GM23338 (cell line): ENCODE data around the gene AQP10. TPM values are rescaled to one million over a fixed set of nuclear protein-coding genes. Genes with fewer than 3 reads are reported as not detected.

Experiments
- ATAC-seq: fragments of 200-7000 bp; cut with Tn5 transposase; 3 replicates; pipeline ENCODE4 v1.9.1; 2020
- DNase-seq: peaks from one replicate; pipeline ENCODE4 v3.0.0-alpha.2; 2015; ENCODE audit warnings: low spot score
- H2AFZ ChIP-seq: fragments of 200-600 bp; sonication (generic); 2 replicates; pipeline ENCODE4 v1.8.0; 2016; ENCODE audit warnings: antibody characterized with exemption, mild to moderate bottlenecking, moderate library complexity
- H3F3A ChIP-seq: fragments of 200-600 bp; sonication (generic); replicated peaks from 2 replicates; pipeline ENCODE4 v1.8.0; 2017; ENCODE audit warnings: antibody characterized with exemption, mixed run types, low read depth
- H3K27ac ChIP-seq: fragments of 200-600 bp; sonication (generic); 2 replicates; pipeline ENCODE4 v1.6.1; 2016; ENCODE audit warnings: low read depth
- H3K27me3 ChIP-seq: fragments of 200-600 bp; sonication (generic); 2 replicates; pipeline ENCODE4 v1.8.0; 2016; ENCODE audit warnings: mild to moderate bottlenecking, mixed run types, moderate library complexity; ENCODE audit not compliant: insufficient read depth
- H3K36me3 ChIP-seq: fragments of 200-600 bp; sonication (generic); 2 replicates; pipeline ENCODE4 v1.8.0; 2016; ENCODE audit warnings: mild to moderate bottlenecking; ENCODE audit not compliant: insufficient read depth
- H3K4me1 ChIP-seq: fragments of 200-600 bp; sonication (generic); 2 replicates; pipeline ENCODE4 v1.8.0; 2016; ENCODE audit warnings: mild to moderate bottlenecking, moderate library complexity; ENCODE audit not compliant: insufficient read depth
- H3K4me2 ChIP-seq: fragments of 200-600 bp; sonication (generic); 2 replicates; pipeline ENCODE4 v1.7.1; 2017; ENCODE audit warnings: mixed run types
- H3K4me3 ChIP-seq: fragments of 200-600 bp; sonication (generic); 2 replicates; pipeline ENCODE4 v1.6.1; 2016; ENCODE audit warnings: mixed run types
- H3K79me2 ChIP-seq: fragments of 200-600 bp; sonication (generic); replicated peaks from 2 replicates; pipeline ENCODE4 v1.8.0; 2017; ENCODE audit warnings: mild to moderate bottlenecking; ENCODE audit not compliant: insufficient read depth
- H3K9me2 ChIP-seq: fragments of 200-600 bp; sonication (generic); 2 replicates; pipeline ENCODE4 v1.8.0; 2017; ENCODE audit not compliant: insufficient read depth
- H4K20me1 ChIP-seq: fragments of 200-600 bp; sonication (generic); replicated peaks from 2 replicates; pipeline ENCODE4 v1.8.0; 2017; ENCODE audit warnings: mild to moderate bottlenecking; ENCODE audit not compliant: insufficient read depth
- H3K27ac Mint-ChIP-seq: 2 replicates; pipeline ENCODE4 v1.8.0; 2020; ENCODE audit warnings: inconsistent platforms, mild to moderate bottlenecking, moderate library complexity, mixed read lengths
- H3K27me3 Mint-ChIP-seq: 3 replicates; pipeline ENCODE4 v1.8.0; 2022; ENCODE audit warnings: low read depth, mild to moderate bottlenecking, moderate library complexity, mixed read lengths, inconsistent platforms; ENCODE audit not compliant: insufficient read depth, poor library complexity
- H3K36me3 Mint-ChIP-seq: 3 replicates; pipeline ENCODE4 v1.8.0; 2021; ENCODE audit warnings: low read depth, mild to moderate bottlenecking, inconsistent platforms, moderate library complexity, mixed read lengths
- H3K4me1 Mint-ChIP-seq: 3 replicates; pipeline ENCODE4 v1.8.0; 2020; ENCODE audit warnings: mild to moderate bottlenecking, inconsistent platforms, mixed read lengths
- H3K4me3 Mint-ChIP-seq: 3 replicates; pipeline ENCODE4 v1.8.0; 2021; ENCODE audit warnings: moderate library complexity, mild to moderate bottlenecking, inconsistent platforms, mixed read lengths
- H3K9me3 Mint-ChIP-seq: 3 replicates; pipeline ENCODE4 v1.8.0; 2020; ENCODE audit warnings: moderate library complexity, mild to moderate bottlenecking, inconsistent platforms, mixed read lengths
- CREB1 ChIP-seq: fragments of 250-450 bp; sonication (Bioruptor Pico); IDR thresholded peaks from 2 replicates; pipeline ENCODE4 v1.5.0; 2020; ENCODE audit warnings: low read depth, mild to moderate bottlenecking, moderate library complexity
- CTCF ChIP-seq, 2 experiments: fragments of 200-600 bp in 1 of 2; sonication (generic) in 1 of 2; conservative IDR thresholded peaks; 2 replicates each; pipeline versions ENCODE4 v1.5.1 to v1.6.1; 2016 to 2017; ENCODE audit warnings: antibody characterized with exemption in 2 of 2, low read depth in 2 of 2, mild to moderate bottlenecking in 2 of 2, moderate library complexity in 1 of 2
- ETS1 ChIP-seq: IDR thresholded peaks from 2 replicates; pipeline ENCODE4 v1.6.1; 2016; ENCODE audit warnings: antibody characterized with exemption
- EZH2 ChIP-seq: fragments of 200-600 bp; sonication (generic); IDR thresholded peaks from one replicate; pipeline ENCODE4 v1.8.0; 2017; ENCODE audit warnings: antibody characterized with exemption, mild to moderate bottlenecking, low read depth; ENCODE audit not compliant: unreplicated experiment
- EZH2phosphoT487 ChIP-seq: fragments of 200-600 bp; sonication (generic); IDR thresholded peaks from one replicate; pipeline ENCODE4 v1.8.1; 2018; ENCODE audit warnings: antibody characterized with exemption; ENCODE audit not compliant: unreplicated experiment
- JUNB ChIP-seq: IDR thresholded peaks from one replicate; pipeline ENCODE4 v1.6.1; 2016; ENCODE audit warnings: antibody characterized with exemption; ENCODE audit not compliant: unreplicated experiment
- NANOG ChIP-seq: IDR thresholded peaks from 2 replicates; pipeline ENCODE4 v1.6.1; 2016; ENCODE audit warnings: antibody characterized with exemption, borderline replicate concordance
- POLR2AphosphoS5 ChIP-seq: IDR thresholded peaks from 2 replicates; pipeline ENCODE4 v1.6.1; 2016; ENCODE audit warnings: antibody characterized with exemption, low read depth
- REST ChIP-seq: IDR thresholded peaks from one replicate; pipeline ENCODE4 v1.6.1; 2018; ENCODE audit warnings: antibody characterized with exemption; ENCODE audit not compliant: unreplicated experiment
- STAT1 ChIP-seq: IDR thresholded peaks from one replicate; pipeline ENCODE4 v1.6.1; 2016; ENCODE audit warnings: antibody characterized with exemption; ENCODE audit not compliant: unreplicated experiment
- ZNF331 ChIP-seq: fragments of 250-450 bp; sonication (Bioruptor Pico); IDR thresholded peaks from 2 replicates; pipeline ENCODE4 v1.5.0; 2020; ENCODE audit warnings: low read depth, mild to moderate bottlenecking, moderate library complexity
- ZNF462 ChIP-seq: fragments of 250-450 bp; sonication (Bioruptor Pico); IDR thresholded peaks from 2 replicates; pipeline ENCODE4 v1.5.0; 2020; ENCODE audit warnings: mild to moderate bottlenecking, moderate library complexity
- polyA plus RNA-seq: library from polyadenylated mRNA; unstranded; fragments of >200 nt; fragmentation: Nextera tagmentation; extraction: Ambion mirVana; gene quantifications from 2 replicates; pipeline ENCODE4 v1.2.1, GENCODE V29; 2016
- total RNA-seq: library from RNA; depleted of rRNA; stranded (reverse); fragments of >200 nt; shearing (Covaris generic); gene quantifications from 2 replicates; pipeline ENCODE4 v1.2.3, GENCODE V29; 2014

AQP10 gene
- total and polyA plus RNA-seq, 2 experiments from 2014 or later, result not detected

- Mint-ChIP-seq H3K27ac (no peak overlapping the region), H3K27me3 (peaks cover 6% of the 10 kb centered on the region)
- DNase-seq, result no peak
Observed at GRCh38 chr1:154313066-154313356, 7.9 kb upstream of the AQP10 start.

More at GRCh38 chr1:154313066-154313356, 7.9 kb upstream of the AQP10 start:
- Histone ChIP-seq H3K79me2 (no peaks in the 10 kb centered on the region), H3K4me3 (no peak overlapping the region), H3K27ac (no peak overlapping the region), H3K27me3 (no peaks in the 10 kb centered on the region), H3K4me1 (no peaks in the 10 kb centered on the region), H3K9me2 (no peaks in the 10 kb centered on the region), H3K36me3 (no peaks in the 10 kb centered on the region), H2AFZ (no peak overlapping the region), H4K20me1 (no peaks in the 10 kb centered on the region), H3F3A (no peaks in the 10 kb centered on the region), H3K4me2 (no peak overlapping the region)
- Mint-ChIP-seq H3K36me3 (no peaks in the 10 kb centered on the region), H3K9me3 (peaks cover 31% of the 10 kb centered on the region), H3K4me1 (no peaks in the 10 kb centered on the region), H3K4me3 (no peak overlapping the region)
- ATAC-seq, result no peak
- TF ChIP-seq CTCF (conservative IDR thresholded peaks at IDR 0.05; ENCODE audit: low read depth in 2 of 2) (no peak), NANOG (no peak), POLR2AphosphoS5 (no peak), EZH2phosphoT487 (no peak), REST (no peak), ZNF331 (CRISPR knock-in tag) (no peak), CREB1 (CRISPR knock-in tag) (no peak), JUNB (no peak), EZH2 (no peak), STAT1 (no peak), ZNF462 (no peak), ETS1 (no peak)
